ENCODE data around the gene VSTM4.

The VSTM4 gene

GRCh38 chr10:49115015-49115795 is at the start of gene VSTM4:
VSTM4 (minus strand) TSS chr10:49115522; CDS start chr10:49115485, 37 bp downstream.
- no peak for DNase-seq (ENCODE audit: low read depth in 2 of 2)

GRCh38 chr10:49164559-49165188 is 49.4 kb upstream of the VSTM4 start:
- no peak for DNase-seq (ENCODE audit: low read depth in 2 of 2)

- no peak for DNase-seq (ENCODE audit: low read depth in 2 of 2)
These were observed 48.4 kb upstream of the VSTM4 start for GRCh38 chr10:49163741-49164140.

- no peak for DNase-seq (ENCODE audit: low read depth in 2 of 2)
These were observed 47.5 kb upstream of the VSTM4 start for GRCh38 chr10:49162761-49163310.

GRCh38 chr10:49162063-49162462 is 46.7 kb upstream of the VSTM4 start:
- DNase-seq (ENCODE audit: low read depth in 2 of 2) = no peak

- no peak for DNase-seq (ENCODE audit: low read depth in 2 of 2)
These were observed 46.2 kb upstream of the VSTM4 start for GRCh38 chr10:49161411-49161997.

- DNase-seq (ENCODE audit: low read depth in 2 of 2) = no peak
These were observed 45.5 kb upstream of the VSTM4 start for GRCh38 chr10:49160814-49161213.

GRCh38 chr10:49160110-49160509 is 44.8 kb upstream of the VSTM4 start:
- no peak for DNase-seq (ENCODE audit: low read depth in 2 of 2)

- DNase-seq (ENCODE audit: low read depth in 2 of 2) = no peak
These were observed 43.6 kb upstream of the VSTM4 start for GRCh38 chr10:49158915-49159314.

- DNase-seq (ENCODE audit: low read depth in 2 of 2) = no peak
These were observed 43.1 kb upstream of the VSTM4 start for GRCh38 chr10:49158404-49158803.

GRCh38 chr10:49157229-49157628 is 41.9 kb upstream of the VSTM4 start:
- DNase-seq (ENCODE audit: low read depth in 2 of 2) = no peak

- DNase-seq (ENCODE audit: low read depth in 2 of 2) = no peak
These were observed 39.3 kb upstream of the VSTM4 start for GRCh38 chr10:49154641-49155040.

- DNase-seq (ENCODE audit: low read depth in 2 of 2) = no peak
These were observed 38.6 kb upstream of the VSTM4 start for GRCh38 chr10:49153971-49154370.

- DNase-seq (ENCODE audit: low read depth in 2 of 2) = no peak
These were observed 37.8 kb upstream of the VSTM4 start for GRCh38 chr10:49153115-49153514.

- no peak for DNase-seq (ENCODE audit: low read depth in 2 of 2)
These were observed 37.3 kb upstream of the VSTM4 start for GRCh38 chr10:49152663-49153062.

GRCh38 chr10:49152037-49152436 is 36.7 kb upstream of the VSTM4 start:
- no peak for DNase-seq (ENCODE audit: low read depth in 2 of 2)

- no peak for DNase-seq (ENCODE audit: low read depth in 2 of 2)
These were observed 36.2 kb upstream of the VSTM4 start for GRCh38 chr10:49151481-49151880.

- no peak for DNase-seq (ENCODE audit: low read depth in 2 of 2)
These were observed 35.7 kb upstream of the VSTM4 start for GRCh38 chr10:49151025-49151445.

- no peak for DNase-seq (ENCODE audit: low read depth in 2 of 2)
These were observed 35.1 kb upstream of the VSTM4 start for GRCh38 chr10:49150426-49150825.

- DNase-seq (ENCODE audit: low read depth in 2 of 2) = no peak
These were observed 34.6 kb upstream of the VSTM4 start for GRCh38 chr10:49149881-49150280.

GRCh38 chr10:49144058-49144720 is 28.9 kb upstream of the VSTM4 start:
- DNase-seq (ENCODE audit: low read depth in 2 of 2) = no peak

GRCh38 chr10:49143249-49143648 is 27.9 kb upstream of the VSTM4 start:
- DNase-seq (ENCODE audit: low read depth in 2 of 2) = no peak

All from stimulated activated CD4-positive, alpha-beta T cell treated with anti-CD3 and anti-CD28 coated beads, Interleukin-12 subunit alpha, Interleukin-12 subunit beta, amount 100 ng/mL, for 24 hours (primary cell).